ENCODE measurements around the gene KRTAP10-9.
"Not testable (repeated sequence)": the region's sequence is repeated elsewhere in the genome, so short reads cannot be mapped to it uniquely, and the experiment has no call there.

The KRTAP10-9 gene

DNA sequence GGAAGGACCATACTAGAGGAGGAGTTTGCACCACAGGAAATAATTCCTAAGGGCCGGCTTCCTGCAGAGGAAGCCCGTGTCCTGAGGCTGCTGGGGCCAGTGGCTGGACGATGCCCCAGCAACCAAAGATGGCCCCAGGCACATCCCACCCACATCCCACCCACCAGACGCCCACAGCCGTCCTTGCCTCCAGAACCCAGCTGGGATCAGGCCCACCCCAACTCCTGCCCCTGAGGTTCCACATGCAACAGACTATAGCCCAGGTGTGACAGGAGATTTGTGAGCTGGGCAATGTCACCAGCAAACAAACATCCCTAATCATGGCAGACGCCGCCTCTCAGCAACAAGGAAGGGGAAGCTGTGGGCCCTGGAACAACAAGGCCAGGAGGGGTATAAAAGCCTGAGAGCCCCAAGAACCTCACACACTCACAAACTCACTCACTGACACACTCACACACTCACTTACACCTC lies at the start of gene KRTAP10-9:
Gene KRTAP10-9 (plus strand): TSS at position 421 of the 471 bp plus-strand sequence. CDS start 79 bp downstream, outside the sequence.
- TF ChIP-seq, protein P1, sequence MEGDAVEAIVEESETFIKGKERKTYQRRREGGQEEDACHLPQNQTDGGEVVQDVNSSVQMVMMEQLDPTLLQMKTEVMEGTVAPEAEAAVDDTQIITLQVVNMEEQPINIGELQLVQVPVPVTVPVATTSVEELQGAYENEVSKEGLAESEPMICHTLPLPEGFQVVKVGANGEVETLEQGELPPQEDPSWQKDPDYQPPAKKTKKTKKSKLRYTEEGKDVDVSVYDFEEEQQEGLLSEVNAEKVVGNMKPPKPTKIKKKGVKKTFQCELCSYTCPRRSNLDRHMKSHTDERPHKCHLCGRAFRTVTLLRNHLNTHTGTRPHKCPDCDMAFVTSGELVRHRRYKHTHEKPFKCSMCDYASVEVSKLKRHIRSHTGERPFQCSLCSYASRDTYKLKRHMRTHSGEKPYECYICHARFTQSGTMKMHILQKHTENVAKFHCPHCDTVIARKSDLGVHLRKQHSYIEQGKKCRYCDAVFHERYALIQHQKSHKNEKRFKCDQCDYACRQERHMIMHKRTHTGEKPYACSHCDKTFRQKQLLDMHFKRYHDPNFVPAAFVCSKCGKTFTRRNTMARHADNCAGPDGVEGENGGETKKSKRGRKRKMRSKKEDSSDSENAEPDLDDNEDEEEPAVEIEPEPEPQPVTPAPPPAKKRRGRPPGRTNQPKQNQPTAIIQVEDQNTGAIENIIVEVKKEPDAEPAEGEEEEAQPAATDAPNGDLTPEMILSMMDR (IDR thresholded peaks at IDR 0.05; ENCODE audit: low read depth, low read length, missing control alignments): no peak
- H3K4me3 ChIP-seq (replicated peaks; ENCODE audit: low read depth, low read length): no peak within 1 kb of the TSS
- no peak for DNase-seq (ENCODE audit: extremely low read depth, low read depth)

DNA sequence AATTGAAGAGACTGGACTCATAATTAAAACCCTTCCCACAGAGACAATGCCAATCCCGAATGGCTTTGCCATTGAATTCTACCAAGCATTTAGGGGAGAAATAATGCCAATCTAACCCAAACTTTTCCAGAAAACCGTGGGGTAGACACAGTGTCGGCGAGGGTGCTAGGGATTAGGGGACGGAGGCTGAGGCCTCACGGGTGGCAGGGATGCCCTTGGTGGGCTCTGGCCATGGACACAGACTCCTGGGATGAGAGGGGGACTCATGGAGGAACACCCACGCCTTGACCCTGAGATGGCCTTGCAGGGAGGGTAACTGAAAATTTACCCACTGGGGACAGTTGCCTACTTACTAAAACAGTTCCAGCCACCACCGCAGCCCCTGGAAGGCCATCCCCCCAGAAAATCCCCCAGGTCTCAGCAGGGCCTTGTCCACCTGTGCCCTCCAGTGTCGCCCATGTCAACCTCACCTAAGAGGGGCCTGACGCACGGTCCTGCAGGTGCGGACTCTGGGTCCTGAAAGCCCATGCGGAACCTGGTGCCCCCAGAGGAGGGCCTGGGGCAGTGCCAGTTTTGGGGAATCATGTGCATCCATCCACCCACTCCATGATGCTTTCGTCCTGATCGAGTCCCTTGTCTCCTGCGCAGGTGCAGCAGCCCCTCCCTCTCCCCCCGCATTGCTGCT lies 48.4 kb upstream of the KRTAP10-9 start:
- TF ChIP-seq, protein P1 (IDR thresholded peaks at IDR 0.05; ENCODE audit: low read depth, low read length, missing control alignments): no peak
- no peak for DNase-seq (ENCODE audit: extremely low read depth, low read depth)
- no peak overlapping the region for H3K4me3 ChIP-seq (replicated peaks; ENCODE audit: low read depth, low read length)

DNA sequence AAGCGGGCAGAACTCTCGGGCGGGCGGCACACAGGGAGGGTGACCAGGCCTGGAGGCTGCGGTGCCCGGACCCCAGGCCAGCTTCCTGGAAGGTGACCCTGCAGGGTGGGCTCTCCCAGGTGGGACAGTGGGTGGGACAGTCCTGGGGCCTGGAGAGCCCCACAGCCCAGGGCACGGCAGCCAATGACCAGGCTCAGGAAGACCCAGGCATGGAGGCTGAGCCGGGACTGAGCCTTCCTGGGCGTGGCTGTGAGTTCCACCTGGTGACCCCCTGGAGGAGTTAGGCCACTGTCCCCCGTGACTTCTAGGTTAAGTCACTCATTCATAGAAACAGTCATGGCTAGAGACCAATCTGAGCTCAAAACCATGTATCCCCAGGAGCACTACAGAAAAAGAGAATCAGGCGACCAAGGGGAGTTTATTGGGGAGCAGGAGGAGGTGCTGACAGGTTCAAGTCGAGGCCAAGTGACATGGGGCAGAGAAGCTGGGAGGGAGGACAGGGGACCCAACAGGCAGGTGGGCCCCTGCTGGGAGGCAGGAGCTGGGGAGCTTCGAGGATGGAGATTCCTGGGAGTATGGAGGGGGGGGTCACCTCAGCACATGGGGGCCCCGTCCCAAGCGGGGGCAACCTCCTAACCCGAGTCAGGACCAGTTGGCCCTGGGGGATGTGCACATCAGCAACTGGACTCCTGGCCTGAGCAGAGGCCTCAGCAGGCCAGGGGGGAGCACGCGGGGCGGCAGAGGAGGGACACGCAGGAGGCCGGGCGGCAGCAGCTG lies 47.6 kb upstream of the KRTAP10-9 start:
- H3K4me3 ChIP-seq (replicated peaks; ENCODE audit: low read depth, low read length): no peak overlapping the region
- no peak for DNase-seq (ENCODE audit: extremely low read depth, low read depth)
- TF ChIP-seq, protein P1 (IDR thresholded peaks at IDR 0.05; ENCODE audit: low read depth, low read length, missing control alignments): no peak

GRCh38 chr21:44579833-44580144 lies 47.1 kb upstream of the KRTAP10-9 start:
- TF ChIP-seq, protein P1 (IDR thresholded peaks at IDR 0.05; ENCODE audit: low read depth, low read length, missing control alignments): no peak
- H3K4me3 ChIP-seq (replicated peaks; ENCODE audit: low read depth, low read length): no peak overlapping the region
- DNase-seq (ENCODE audit: extremely low read depth, low read depth): no peak

GRCh38 chr21:44580231-44580821 lies 46.6 kb upstream of the KRTAP10-9 start, which contains the start of gene KRTAP10-5:
TSS of gene KRTAP10-5 (minus strand) at chr21:44580604. CDS start at chr21:44580578, 26 bp downstream.
- not testable (repeated sequence) for H3K4me3 ChIP-seq (replicated peaks; ENCODE audit: low read depth, low read length); DNase-seq (ENCODE audit: extremely low read depth, low read depth)

- no peak overlapping the region for H3K4me3 ChIP-seq (replicated peaks; ENCODE audit: low read depth, low read length)
- TF ChIP-seq, protein P1 (IDR thresholded peaks at IDR 0.05; ENCODE audit: low read depth, low read length, missing control alignments): no peak
- no peak for DNase-seq (ENCODE audit: extremely low read depth, low read depth)
These were observed 45.7 kb upstream of the KRTAP10-9 start for GRCh38 chr21:44581158-44581557.

DNA sequence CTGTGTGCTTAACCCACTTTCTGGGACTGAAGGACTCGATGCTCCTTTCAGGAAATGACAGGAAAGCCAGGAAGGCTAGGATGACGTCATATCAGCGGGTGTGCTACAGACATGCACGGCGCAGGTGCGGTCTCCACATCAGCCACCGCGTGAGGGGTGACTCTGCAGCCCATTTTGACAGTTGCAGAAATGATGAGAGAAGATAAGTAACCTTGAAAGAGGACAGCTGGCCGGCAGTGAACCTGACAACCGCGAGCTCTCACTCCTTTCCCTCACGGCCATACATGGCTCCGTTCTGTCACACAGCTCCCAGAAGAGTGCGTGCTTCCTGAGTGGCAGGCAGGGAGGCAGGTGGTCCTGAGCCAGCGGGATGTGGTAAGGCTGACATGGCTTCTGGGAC lies 44.8 kb upstream of the KRTAP10-9 start:
- no peak for DNase-seq (ENCODE audit: extremely low read depth, low read depth)
- TF ChIP-seq, protein P1 (IDR thresholded peaks at IDR 0.05; ENCODE audit: low read depth, low read length, missing control alignments): no peak
- no peak overlapping the region for H3K4me3 ChIP-seq (replicated peaks; ENCODE audit: low read depth, low read length)
